ENCODE data around the gene YIPF3.
"Not testable (repeated sequence)": the region's sequence is repeated elsewhere in the genome, so short reads cannot be mapped to it uniquely, and the experiment has no call there.

YIPF3 gene

DNA sequence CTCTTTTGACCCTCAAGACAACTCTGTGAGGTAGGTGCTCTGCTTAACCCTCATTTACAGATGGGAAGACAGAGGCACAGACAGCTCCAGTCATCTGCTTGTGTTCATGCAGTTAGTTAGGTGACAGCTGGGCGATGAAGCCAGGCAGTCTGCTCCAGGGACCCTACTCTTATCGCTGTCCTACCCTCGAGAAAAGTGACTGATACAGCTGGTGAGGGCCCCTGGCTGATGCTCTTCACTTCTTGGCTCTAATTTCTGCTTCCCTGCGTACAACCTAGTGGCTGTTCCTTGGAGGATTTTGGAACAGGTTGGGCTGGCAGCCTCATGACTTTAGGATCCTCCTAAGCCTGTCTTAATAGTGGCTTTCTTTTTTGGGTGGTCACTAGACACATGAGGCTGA is 48.5 kb downstream of the YIPF3 start:
- no peak overlapping the region for H3K27ac ChIP-seq
- no peak for DNase-seq (ENCODE audit: low read depth, low spot score)

DNA sequence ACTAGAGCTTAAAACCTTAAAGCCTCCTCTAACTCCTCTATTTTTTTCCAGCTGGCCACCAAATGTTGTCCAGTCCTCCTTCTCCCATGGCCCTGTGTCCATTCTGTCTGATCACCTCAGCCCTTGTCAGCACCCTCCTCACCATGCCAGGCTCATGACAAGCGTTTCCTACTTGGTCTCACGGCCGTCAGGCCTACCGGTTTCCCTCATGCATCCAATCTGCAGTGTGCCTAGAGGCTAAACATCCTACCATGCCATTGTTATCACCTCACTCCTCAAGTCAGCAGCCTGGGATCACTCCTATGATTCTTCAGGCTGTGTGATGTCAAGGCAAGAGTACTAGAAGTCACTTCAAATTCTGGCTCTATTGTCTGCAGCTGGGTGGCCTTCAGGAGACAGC is 49.0 kb downstream of the YIPF3 start:
- H3K27ac ChIP-seq, result no peak overlapping the region
- DNase-seq (ENCODE audit: low read depth, low spot score), result no peak

DNA sequence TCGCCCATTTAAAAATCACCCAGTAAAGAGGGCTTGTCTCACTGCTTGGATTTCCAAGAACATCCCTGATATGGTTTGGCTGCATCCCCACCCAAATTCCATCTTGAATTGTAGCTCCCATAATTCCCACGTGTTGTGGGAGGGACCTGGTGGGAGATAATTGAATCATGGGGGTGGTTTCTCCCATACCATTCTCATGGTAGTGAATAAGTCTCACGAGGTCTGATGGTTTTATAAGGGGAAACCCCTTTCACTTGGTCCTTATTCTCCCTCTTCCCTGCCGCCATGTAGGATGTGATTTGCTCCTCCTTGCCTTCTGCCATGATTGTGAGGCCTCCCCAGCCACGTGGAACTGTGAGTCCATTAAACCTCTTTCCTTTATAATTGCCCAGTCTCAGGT is 49.5 kb downstream of the YIPF3 start:
- H3K27ac ChIP-seq; DNase-seq (ENCODE audit: low read depth, low spot score): not testable (repeated sequence)

DNA sequence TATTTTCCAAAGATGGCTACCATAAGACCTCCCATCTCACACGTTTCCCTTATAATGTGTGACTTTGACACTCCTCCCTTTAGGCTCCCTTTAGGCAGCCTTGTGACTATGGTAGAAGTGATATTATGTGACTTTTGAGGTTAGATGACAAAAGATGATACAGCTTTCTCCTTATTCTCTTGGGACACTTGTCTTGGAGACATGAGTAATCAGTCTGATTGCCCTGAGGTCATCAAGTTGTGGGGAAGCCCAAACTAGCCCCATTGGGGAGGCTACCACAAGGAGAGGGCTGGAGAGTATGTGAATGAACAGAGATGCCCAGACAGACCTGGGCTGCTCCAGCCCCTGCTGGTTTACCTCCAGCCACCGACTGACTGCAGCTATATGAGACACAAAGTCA is 50.8 kb downstream of the YIPF3 start:
- no peak for DNase-seq (ENCODE audit: low read depth, low spot score)
- no peak overlapping the region for H3K27ac ChIP-seq

DNA sequence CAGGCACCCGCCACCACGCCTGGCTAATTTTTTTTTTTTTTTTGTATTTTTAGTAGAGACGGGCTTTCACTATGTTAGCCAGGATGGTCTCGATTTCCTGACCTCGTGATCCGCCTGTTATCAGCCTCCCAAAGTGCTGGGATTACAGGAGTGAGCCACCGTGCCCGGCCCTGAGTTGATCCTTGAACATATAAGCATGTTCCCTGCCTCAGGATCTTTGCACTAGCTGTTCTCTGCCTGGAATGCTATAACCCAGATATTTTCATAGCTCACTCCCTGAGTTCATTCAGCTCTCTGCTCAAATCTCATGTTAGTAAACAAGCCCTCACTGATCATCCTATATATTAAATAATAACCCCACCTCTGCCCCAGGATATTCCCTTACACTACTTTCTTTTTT is 52.4 kb downstream of the YIPF3 start:
- DNase-seq (ENCODE audit: low read depth, low spot score), result no peak
- H3K27ac ChIP-seq, result no peak overlapping the region

DNA sequence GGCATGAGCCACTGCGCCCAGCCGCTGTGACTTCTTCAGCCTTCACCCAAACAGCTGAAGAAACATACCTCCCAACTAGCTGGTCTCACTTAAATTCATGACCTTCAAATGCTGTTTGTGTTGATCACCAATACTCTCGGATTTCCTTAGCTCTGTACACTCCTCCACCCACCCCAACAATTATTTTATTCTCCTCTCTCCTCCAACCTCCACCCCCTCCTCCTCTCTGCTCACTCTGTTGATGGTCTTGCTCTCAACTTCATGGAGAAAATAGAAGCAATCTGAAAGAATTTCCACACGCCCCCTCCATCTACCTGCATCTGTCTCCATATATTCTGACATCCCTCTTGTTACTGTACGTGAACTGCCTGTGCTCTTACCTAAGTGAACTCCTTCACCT is 54.8 kb downstream of the YIPF3 start:
- no peak for DNase-seq (ENCODE audit: low read depth, low spot score)
- H3K27ac ChIP-seq, result no peak overlapping the region

Data from epithelial cell of prostate (primary cell).